Ovary (tissue), 3 donors: Measurements from ENCODE around the gene FILIP1L.

ENCODE experiments used
- CTCF ChIP-seq, 3 donors: fragments of 450-650 bp in 2 of 3; fragments of 200-600 bp in 1 of 3; IDR thresholded peaks; one replicate each; pipeline versions ENCODE4 v1.5.1 to v1.8.0; 2016 to 2022; ENCODE audit warnings: antibody characterized with exemption in 3 of 3, mild to moderate bottlenecking in 1 of 3
- POLR2A ChIP-seq: fragments of 450-650 bp; IDR thresholded peaks from one replicate; pipeline ENCODE4 v1.6.1; 2017; ENCODE audit warnings: antibody characterized with exemption, mild to moderate bottlenecking, moderate library complexity
- donor health status: DM: no; HTN: no; CAD: no.

DNA sequence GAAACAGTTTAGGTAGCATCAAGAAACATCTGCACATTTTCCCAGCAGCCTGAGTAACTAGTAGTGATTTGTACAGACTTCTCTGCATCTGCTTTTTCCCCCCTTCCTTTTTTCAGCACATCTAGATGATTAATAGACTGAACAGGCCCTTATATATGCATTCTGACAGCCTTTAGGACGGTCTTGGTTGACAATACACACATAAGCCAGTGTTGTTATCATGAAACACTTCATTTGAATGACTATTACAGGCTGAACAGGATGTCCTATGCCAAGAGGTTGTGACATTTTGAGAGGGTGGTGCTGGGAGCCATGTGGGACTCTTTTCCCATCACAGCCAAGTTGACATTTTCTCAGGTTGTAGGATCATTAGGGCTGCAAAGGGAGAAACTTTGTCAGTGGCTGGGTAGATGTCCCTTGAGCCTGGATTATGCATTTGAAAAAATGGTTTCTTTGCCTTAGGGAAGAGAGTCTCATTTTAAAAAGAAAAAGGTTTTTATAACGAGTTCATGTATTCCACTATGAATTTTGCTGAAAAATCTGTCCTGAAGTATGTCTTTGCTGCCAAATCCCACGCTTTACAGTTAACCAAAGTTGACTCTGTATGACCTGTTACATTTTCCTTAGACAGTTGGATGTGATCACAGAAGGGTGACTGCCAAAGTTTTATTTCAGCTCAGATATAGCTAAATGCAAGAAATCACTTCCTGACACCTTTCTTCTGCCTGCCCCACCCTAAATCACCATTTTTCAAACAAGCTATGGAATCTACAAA, 73.7 kb downstream of the FILIP1L start:
- TF ChIP-seq CTCF (IDR thresholded peaks at IDR 0.05) (no peak), POLR2A (no peak)
